HepG2 (cell line): ENCODE results near the gene LRRC10. TPM values are rescaled to one million over a fixed set of nuclear protein-coding genes. Genes with fewer than 3 reads are reported as not detected.

Experiments used
- ATAC-seq: fragments of 200-7000 bp; cut with Tn5 transposase; 3 replicates; pipeline ENCODE4 v1.9.1; 2020; ENCODE audit warnings: mild to moderate bottlenecking, moderate library complexity
- BruUV-seq: library from RNA; stranded (reverse); fragments of 400-500 nt; replicated peaks from 2 replicates; lab custom pipeline; 2021; lab: Mats Ljungman, UMichigan
- CTCF ChIA-PET: fragments of 300-600 bp; formaldehyde crosslinking; extraction: SDS; loops from one replicate; lab custom pipeline; 2021; ENCODE audit warnings: low total read pairs, inconsistent platforms, low intra/inter-chr PET ratio; lab: Yijun Ruan, JAX
- POLR2A ChIA-PET: fragments of 350-600 bp; sonication (Branson Sonifier 250); formaldehyde crosslinking; loops from one replicate; lab custom pipeline; 2020; ENCODE audit warnings: antibody characterized with exemption, inconsistent platforms; lab: Yijun Ruan, JAX
- DNase-seq: peaks from one replicate; pipeline ENCODE4 v3.0.0-alpha.2; 2015; ENCODE audit warnings: low spot score
- FAIRE-seq: peaks from 3 replicates; lab custom pipeline; 2011; peaks lifted over from hg19 to GRCh38; lab: Jason Lieb, UNC
- H2AFZ ChIP-seq: one replicate; pipeline ENCODE4 v1.6.1; 2011; ENCODE audit warnings: low read length, inconsistent platforms
- H3K27ac ChIP-seq: fragments of 300-600 bp; 3 replicates; pipeline ENCODE4 v1.8.0; 2011; ENCODE audit warnings: mixed run types, mild to moderate bottlenecking, mixed read lengths, low read length, inconsistent platforms; ENCODE audit not compliant: insufficient read depth; ENCODE audit errors: extremely low read length
- H3K27me3 ChIP-seq, 2 experiments: fragments of 200-600 bp in 1 of 2; 2 replicates in 1 of 2; 3 replicates in 1 of 2; pipeline versions ENCODE4 v1.6.0 to v1.8.0; 2011; ENCODE audit warnings: low read length in 2 of 2, mild to moderate bottlenecking in 2 of 2, moderate library complexity in 2 of 2, inconsistent platforms in 1 of 2; ENCODE audit not compliant: insufficient read depth in 2 of 2, control insufficient read depth in 1 of 2
- H3K36me3 ChIP-seq, 2 experiments: fragments of 200-600 bp in 1 of 2; replicated peaks in 1 of 2; 2 replicates in 1 of 2; 3 replicates in 1 of 2; pipeline versions ENCODE4 v1.5.1 to v1.8.0; 2011; ENCODE audit warnings: low read length in 2 of 2, inconsistent platforms in 1 of 2; ENCODE audit not compliant: insufficient read depth in 2 of 2, control insufficient read depth in 1 of 2
- H3K4me1 ChIP-seq: 2 replicates; pipeline ENCODE4 v1.5.1; 2012; ENCODE audit warnings: low read length, inconsistent platforms; ENCODE audit not compliant: insufficient read depth
- H3K4me2 ChIP-seq: 2 replicates; pipeline ENCODE4 v1.6.0; 2011; ENCODE audit warnings: low read depth, low read length, inconsistent platforms
- H3K4me3 ChIP-seq, 3 experiments: fragments of 200-600 bp in 1 of 3; sonication (generic), shearing (Covaris generic) in 1 of 3; replicated peaks in 1 of 3; 2 replicates each; pipeline ENCODE4 v1.5.1; 2011 to 2016; ENCODE audit warnings: low read length in 3 of 3, inconsistent platforms in 2 of 3, low read depth in 2 of 3, mild to moderate bottlenecking in 2 of 3, control low read depth in 1 of 3, mixed read lengths in 1 of 3; ENCODE audit not compliant: insufficient read depth in 1 of 3
- H3K79me2 ChIP-seq: one replicate; pipeline ENCODE4 v1.6.1; 2011; ENCODE audit warnings: low read length, inconsistent platforms; ENCODE audit not compliant: insufficient read depth
- H3K9ac ChIP-seq: 2 replicates; pipeline ENCODE4 v1.6.0; 2011; ENCODE audit warnings: mild to moderate bottlenecking, low read depth, low read length, inconsistent platforms; ENCODE audit not compliant: insufficient read depth
- H3K9me3 ChIP-seq: 2 replicates; pipeline ENCODE4 v1.5.1; 2012; ENCODE audit warnings: mild to moderate bottlenecking, low read length
- H4K20me1 ChIP-seq: 2 replicates; pipeline ENCODE4 v1.6.0; 2011; ENCODE audit warnings: inconsistent platforms, mild to moderate bottlenecking, low read length, moderate library complexity; ENCODE audit not compliant: insufficient read depth
- DNMT3B ChIP-seq: conservative IDR thresholded peaks from 2 replicates; pipeline ENCODE4 v1.6.1; 2016; ENCODE audit warnings: missing biosample characterization, control low read depth
- FOXP1 ChIP-seq, 2 experiments: fragments of 450-650 bp in 1 of 2; IDR thresholded peaks; 2 replicates each; pipeline ENCODE4 v1.6.1; 2017 to 2018; ENCODE audit warnings: antibody characterized with exemption in 1 of 2
- HIVEP1 ChIP-seq: sonication (generic); formaldehyde crosslinking; IDR thresholded peaks from 2 replicates; pipeline ENCODE4 v1.4.0; 2020; ENCODE audit warnings: mild to moderate bottlenecking, missing genetic modification reagents
- HNF4G ChIP-seq, 2 experiments: sonication (generic) in 1 of 2; formaldehyde crosslinking in 1 of 2; IDR thresholded peaks; 2 replicates each; pipeline versions ENCODE4 v1.4.0 to v1.6.1; 2011 to 2020; ENCODE audit warnings: borderline replicate concordance in 2 of 2, low read depth in 2 of 2, mild to moderate bottlenecking in 2 of 2, low read length in 1 of 2, missing genetic modification reagents in 1 of 2, moderate library complexity in 1 of 2
- HNRNPL ChIP-seq: fragments of 200-400 bp; formaldehyde crosslinking; IDR thresholded peaks from 2 replicates; pipeline ENCODE4 v1.6.1; 2017; ENCODE audit warnings: mild to moderate bottlenecking, low read depth, low read length
- NPAS2 ChIP-seq: sonication (generic); formaldehyde crosslinking; IDR thresholded peaks from 2 replicates; pipeline ENCODE4 v1.8.0; 2022; ENCODE audit warnings: mild to moderate bottlenecking, missing genetic modification reagents, borderline replicate concordance
- RCOR2 ChIP-seq: IDR thresholded peaks from 2 replicates; pipeline ENCODE4 v1.6.1; 2016; ENCODE audit warnings: missing biosample characterization, missing genetic modification reagents
- SETDB1 ChIP-seq: sonication (generic); formaldehyde crosslinking; IDR thresholded peaks from 2 replicates; pipeline ENCODE4 v1.5.1; 2020; ENCODE audit warnings: missing genetic modification reagents, mild to moderate bottlenecking, borderline replicate concordance
- SRSF4 ChIP-seq: fragments of 200-400 bp; formaldehyde crosslinking; IDR thresholded peaks from one replicate; pipeline ENCODE4 v1.6.1; 2018; ENCODE audit warnings: mild to moderate bottlenecking, low read depth, low read length, moderate library complexity; ENCODE audit not compliant: poor library complexity, severe bottlenecking
- ZBTB34 ChIP-seq: sonication (generic); formaldehyde crosslinking; IDR thresholded peaks from 2 replicates; pipeline ENCODE4 v1.8.0; 2022; ENCODE audit warnings: mild to moderate bottlenecking, missing genetic modification reagents
- ZNF333 ChIP-seq: sonication (generic); formaldehyde crosslinking; IDR thresholded peaks from 2 replicates; pipeline ENCODE4 v1.4.0; 2020; ENCODE audit warnings: mild to moderate bottlenecking, missing genetic modification reagents, borderline replicate concordance
- ZNF337 ChIP-seq: sonication (generic); formaldehyde crosslinking; IDR thresholded peaks from 2 replicates; pipeline ENCODE4 v1.5.1; 2020; ENCODE audit warnings: missing genetic modification reagents, low read depth, mild to moderate bottlenecking, borderline replicate concordance
- ZNF367 ChIP-seq: sonication (generic); formaldehyde crosslinking; IDR thresholded peaks from 2 replicates; pipeline ENCODE4 v1.4.0; 2020; ENCODE audit warnings: missing genetic modification reagents, borderline replicate concordance
- ZNF556 ChIP-seq: sonication (generic); formaldehyde crosslinking; IDR thresholded peaks from 2 replicates; pipeline ENCODE4 v1.4.0; 2020; ENCODE audit warnings: mild to moderate bottlenecking, missing genetic modification reagents, borderline replicate concordance
- ZNF746 ChIP-seq: sonication (generic); formaldehyde crosslinking; IDR thresholded peaks from 2 replicates; pipeline ENCODE4 v1.8.0; 2022; ENCODE audit warnings: mild to moderate bottlenecking, missing genetic modification reagents
- ZNF749 ChIP-seq: sonication (generic); formaldehyde crosslinking; IDR thresholded peaks from 2 replicates; pipeline ENCODE4 v1.8.0; 2022; ENCODE audit warnings: mild to moderate bottlenecking, missing genetic modification reagents, moderate library complexity, borderline replicate concordance
- WGBS: methylation state at CpG from one replicate; pipeline ENCODE4 v1.1.6; 2017; ENCODE audit warnings: low lambda C conversion rate; 5-methylcytosine and 5-hydroxymethylcytosine counted together
- in situ Hi-C: cut with HindIII; loops from 2 replicates; pipeline ENCODE4 v1.10.0; 2017; ENCODE audit warnings: low pct_unique_long_range_greater_than_20kb; ENCODE audit not compliant: extremely low pct_ligation_motif_present
- intact Hi-C: fragments of 100-400 bp; cut with micrococcal nuclease; formaldehyde crosslinking; loops from one replicate; pipeline ENCODE4 v1.10.0; 2022; ENCODE audit not compliant: unreplicated experiment
- polyA plus RNA-seq, 8 experiments: library from polyadenylated mRNA; depleted of rRNA in 3 of 8; stranded (reverse) in 7 of 8; unstranded in 1 of 8; fragments of >200 nt; fragmentation: Illumina TruSeq in 4 of 8; extraction: Trizol in 4 of 8; gene quantifications; 2 replicates each; pipeline versions ENCODE4 v1.2.1 to v1.2.3, GENCODE V29; 2011 to 2016; ENCODE audit warnings: low read depth in 4 of 8, missing spikeins in 1 of 8, mixed read lengths in 1 of 8; ENCODE audit not compliant: insufficient read depth in 1 of 8
- total RNA-seq, 5 experiments: library from RNA; depleted of rRNA; stranded (reverse); fragments of >200 nt; fragmentation: Illumina TruSeq; extraction: Trizol; gene quantifications; 2 replicates each; pipeline ENCODE4 v1.2.3, GENCODE V29; 2016; ENCODE audit warnings: low read depth in 1 of 5
- TF ChIP-seq, protein P1 (sequence below), 2 experiments: fragments of 450-650 bp in 1 of 2; sonication (generic) in 1 of 2; formaldehyde crosslinking; IDR thresholded peaks; 2 replicates each; pipeline versions ENCODE4 v1.5.0 to v1.8.0; 2020 to 2022; ENCODE audit warnings: mild to moderate bottlenecking in 1 of 2, missing genetic modification reagents in 1 of 2

Gene LRRC10
- total and polyA plus RNA-seq, 2 of the 13 experiments (the other 11 are each of a cell fraction or from before 2014, with no cell fraction given) = not detected

- CTCF ChIA-PET = no interaction called here
- H3K9ac ChIP-seq = no peak overlapping the region
- H2AFZ ChIP-seq = no peak overlapping the region
- POLR2A ChIA-PET = no interaction called here
- in situ Hi-C loops = no loop called here
- no peak for FAIRE-seq
- WGBS = 61% methylated on average over 2 of the region's 2 CpGs
- ATAC-seq = no peak
- H3K4me2 ChIP-seq = no peak overlapping the region
- H3K27ac ChIP-seq = no peak overlapping the region
- TF ChIP-seq HNF4G (IDR thresholded peaks at IDR 0.05; ENCODE audit: borderline replicate concordance, low read depth, low read length) (no peak), HNF4G (CRISPR knock-in tag; IDR thresholded peaks at IDR 0.05; ENCODE audit: borderline replicate concordance, low read depth) (no peak), ZNF337 (CRISPR knock-in tag) (no peak), NPAS2 (CRISPR knock-in tag) (no peak), ZNF749 (CRISPR knock-in tag) (no peak), ZNF746 (no peak), SRSF4 (no peak), DNMT3B (CRISPR knock-in tag) (no peak), HNRNPL (no peak), ZNF556 (CRISPR knock-in tag) (no peak), FOXP1 (IDR thresholded peaks at IDR 0.05) (no peak), FOXP1 (CRISPR knock-in tag; IDR thresholded peaks at IDR 0.05) (no peak), RCOR2 (CRISPR knock-in tag) (no peak), ZNF367 (no peak), ZNF333 (CRISPR knock-in tag) (no peak), HIVEP1 (CRISPR knock-in tag) (no peak), ZBTB34 (no peak), SETDB1 (CRISPR knock-in tag) (no peak)
- TF ChIP-seq, protein P1, sequence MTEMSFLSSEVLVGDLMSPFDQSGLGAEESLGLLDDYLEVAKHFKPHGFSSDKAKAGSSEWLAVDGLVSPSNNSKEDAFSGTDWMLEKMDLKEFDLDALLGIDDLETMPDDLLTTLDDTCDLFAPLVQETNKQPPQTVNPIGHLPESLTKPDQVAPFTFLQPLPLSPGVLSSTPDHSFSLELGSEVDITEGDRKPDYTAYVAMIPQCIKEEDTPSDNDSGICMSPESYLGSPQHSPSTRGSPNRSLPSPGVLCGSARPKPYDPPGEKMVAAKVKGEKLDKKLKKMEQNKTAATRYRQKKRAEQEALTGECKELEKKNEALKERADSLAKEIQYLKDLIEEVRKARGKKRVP (CRISPR knock-in tag; IDR thresholded peaks at IDR 0.05) = no peak
- no TSS peak for BruUV-seq
- H3K4me3 ChIP-seq = no peak overlapping the region
- no peaks in the 10 kb centered on the region for H3K36me3 ChIP-seq
- no peaks in the 10 kb centered on the region for H3K9me3 ChIP-seq
- DNase-seq = no peak
- H3K27me3 ChIP-seq = peaks cover 0 to 12% of the 10 kb centered on the region in 2 experiments; a peak in 2 of 5 replicates
- no peaks in the 10 kb centered on the region for H4K20me1 ChIP-seq
- intact Hi-C loops = no loop called here
- H3K79me2 ChIP-seq = no peaks in the 10 kb centered on the region
- H3K4me1 ChIP-seq = no peaks in the 10 kb centered on the region
Measured at GRCh38 chr12:69645031-69645430, 34.3 kb upstream of the LRRC10 start.
